Measurements from ENCODE around the gene ZNF416. TPM values are rescaled to one million over a fixed set of nuclear protein-coding genes. Genes with fewer than 3 reads are reported as not detected.

Gene ZNF416
- total and polyA plus RNA-seq, 2 of the 8 experiments (the other 6 are each of a cell fraction or from before 2014, with no cell fraction given): 3.2 to 10.3 TPM

DNA sequence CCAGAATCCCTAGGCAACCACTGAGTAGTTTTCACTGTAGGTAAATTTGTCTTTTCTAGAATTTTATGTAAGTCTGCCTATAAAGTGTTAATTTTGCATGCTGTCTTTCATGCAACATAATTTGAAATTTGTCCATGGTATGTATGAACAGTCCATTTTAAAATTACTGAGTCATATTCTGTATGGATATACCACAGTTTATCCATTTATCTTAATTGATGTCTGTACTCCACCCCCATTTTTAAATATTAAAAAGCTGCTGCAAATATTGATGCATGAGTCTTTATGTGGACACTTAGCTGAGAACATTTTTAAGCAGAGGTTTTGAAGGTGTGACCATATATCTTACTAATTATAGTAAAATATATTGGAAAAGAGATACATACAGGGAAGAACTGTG, 44.4 kb upstream of the ZNF416 start:
- H3K23me2 ChIP-seq (ENCODE audit: low read depth, low read length): no peaks in the 10 kb centered on the region
- H3K27ac ChIP-seq (ENCODE audit: low read depth, low read length): no peak overlapping the region
- H3K18ac ChIP-seq (ENCODE audit: extremely low read depth, low read length): no peak overlapping the region
- H3K79me1 ChIP-seq (ENCODE audit: low read depth, low read length): peaks cover 7% of the 10 kb centered on the region
- H3K36me3 ChIP-seq (ENCODE audit: control insufficient read depth in 2 of 4, insufficient read depth in 4 of 4, low read length in 3 of 4): peaks cover 43 to 67% (median 59%) of the 10 kb centered on the region in 4 experiments
- H3K9me3 ChIP-seq (ENCODE audit: insufficient read depth in 2 of 2, low read depth in 1 of 2, low read length in 1 of 2): peaks cover 52 to 54% of the 10 kb centered on the region in 2 experiments
- no peak overlapping the region for H2BK120ac ChIP-seq (replicated peaks; ENCODE audit: low read depth, low read length)
- H3K4me2 ChIP-seq (ENCODE audit: insufficient read depth in 1 of 2, low read depth in 2 of 2, low read length in 2 of 2): no peak overlapping the region
- FAIRE-seq (no peak), DNase-seq (ENCODE audit: low read depth in 1 of 2, low spot score in 2 of 2) (no peak)
- H2AK5ac ChIP-seq (ENCODE audit: low read depth, low read length): no peak overlapping the region
- no peaks in the 10 kb centered on the region for H3K4me1 ChIP-seq (replicated peaks in 1 of 4; ENCODE audit: control insufficient read depth in 3 of 4, insufficient read depth in 4 of 4, low read length in 3 of 4)
- H2BK12ac ChIP-seq (ENCODE audit: low read depth, low read length): no peak overlapping the region
- H4K20me1 ChIP-seq (replicated peaks in 1 of 2; ENCODE audit: control insufficient read depth in 1 of 2, insufficient read depth in 2 of 2, low read length in 2 of 2): no peaks in the 10 kb centered on the region
- no peak overlapping the region for H4K8ac ChIP-seq (ENCODE audit: extremely low read depth, insufficient read depth, low read length)
- H2BK15ac ChIP-seq (ENCODE audit: low read length): no peak overlapping the region
- no peak overlapping the region for H3K56ac ChIP-seq (replicated peaks; ENCODE audit: insufficient read length, low read depth, low read length)
- H4K91ac ChIP-seq (replicated peaks; ENCODE audit: insufficient read length, low read length): no peak overlapping the region
- H3K4me3 ChIP-seq (ENCODE audit: extremely low read depth in 1 of 4, insufficient read depth in 2 of 4, low read depth in 3 of 4, low read length in 4 of 4): no peak overlapping the region
- no peaks in the 10 kb centered on the region for H3K27me3 ChIP-seq (replicated peaks in 1 of 4; ENCODE audit: control insufficient read depth in 3 of 4, extremely low read depth in 1 of 4, insufficient read depth in 3 of 4, low read length in 3 of 4)
- POLR2A ChIA-PET (ENCODE audit: partially characterized antibody): interaction anchor here (0.7 to 1.9 kb wide), 3 partner anchors 9 to 294 kb away, joined by 3 to 5 read pairs (median 4); partner anchors contain the start of genes ZNF134 and ZNF530
- no peak overlapping the region for H2BK5ac ChIP-seq (ENCODE audit: low read depth, low read length)
- no peak overlapping the region for H2BK20ac ChIP-seq (ENCODE audit: low read length)
- H4K5ac ChIP-seq (ENCODE audit: insufficient read length, low read depth, low read length): no peak overlapping the region
- H3K4ac ChIP-seq (replicated peaks; ENCODE audit: insufficient read length, low read depth, low read length): no peak overlapping the region
- no peak overlapping the region for H3K14ac ChIP-seq (ENCODE audit: insufficient read length)
- CTCF ChIA-PET (ENCODE audit: partially characterized antibody): no interaction called here
- H3K23ac ChIP-seq (ENCODE audit: insufficient read length): no peak overlapping the region
- no peak overlapping the region for H3K9ac ChIP-seq (replicated peaks in 1 of 4; ENCODE audit: extremely low read depth in 1 of 4, low read depth in 3 of 4, low read length in 3 of 4)
- H3K79me2 ChIP-seq (ENCODE audit: control insufficient read depth in 1 of 2, insufficient read depth in 2 of 2, low read length in 2 of 2): peaks cover 27 to 58% of the 10 kb centered on the region in 2 experiments
- no peak overlapping the region for H2AFZ ChIP-seq (ENCODE audit: low read length)
- TF ChIP-seq, protein P1, sequence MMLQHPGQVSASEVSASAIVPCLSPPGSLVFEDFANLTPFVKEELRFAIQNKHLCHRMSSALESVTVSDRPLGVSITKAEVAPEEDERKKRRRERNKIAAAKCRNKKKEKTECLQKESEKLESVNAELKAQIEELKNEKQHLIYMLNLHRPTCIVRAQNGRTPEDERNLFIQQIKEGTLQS (IDR thresholded peaks at IDR 0.05; ENCODE audit: insufficient read depth, low read depth, low read length): no peak
- no peak for TF ChIP-seq EGR1 (IDR thresholded peaks at IDR 0.05; ENCODE audit: borderline replicate concordance, low read depth, low read length)
